Small intestine (tissue), 7 donors: ENCODE measurements around the gene ATL3. TPM values are rescaled to one million over a fixed set of nuclear protein-coding genes. Genes with fewer than 3 reads are reported as not detected.
A peak's percentile ranks its signal among the peaks of the same experiment; 100 is the strongest.
"Not testable (repeated sequence)": the region's sequence is repeated elsewhere in the genome, so short reads cannot be mapped to it uniquely, and the experiment has no call there.

Experiments
- DNase-seq, 2 donors: peaks; one replicate each; pipeline versions ENCODE4 v3.0.0 to v3.0.0-alpha.2; 2013
- FAIRE-seq: peaks from 2 replicates; lab custom pipeline; 2012; peaks lifted over from hg19 to GRCh38; lab: Jason Lieb, UNC
- H3K27ac ChIP-seq, 3 donors: one replicate each; pipeline ENCODE4 v1.5.1; 2013; ENCODE audit warnings: low read length in 2 of 3, mild to moderate bottlenecking in 2 of 3, control low read depth in 1 of 3, inconsistent platforms in 1 of 3, low read depth in 1 of 3, moderate library complexity in 1 of 3
- H3K27me3 ChIP-seq, 3 donors: one replicate each; pipeline ENCODE4 v1.6.1; 2013; ENCODE audit warnings: low read length in 3 of 3, inconsistent platforms in 1 of 3; ENCODE audit not compliant: control insufficient read depth in 3 of 3, insufficient read depth in 3 of 3
- H3K36me3 ChIP-seq, 3 donors: one replicate each; pipeline ENCODE4 v1.6.1; 2013; ENCODE audit warnings: low read length in 3 of 3, inconsistent platforms in 1 of 3, low read depth in 1 of 3, mild to moderate bottlenecking in 1 of 3, moderate library complexity in 1 of 3; ENCODE audit not compliant: control insufficient read depth in 3 of 3, insufficient read depth in 2 of 3
- H3K4me1 ChIP-seq, 3 donors: one replicate each; pipeline ENCODE4 v1.6.1; 2013; ENCODE audit warnings: low read length in 2 of 3, inconsistent platforms in 1 of 3, low read depth in 1 of 3, mild to moderate bottlenecking in 1 of 3, moderate library complexity in 1 of 3; ENCODE audit not compliant: control insufficient read depth in 3 of 3, insufficient read depth in 2 of 3
- H3K4me3 ChIP-seq, 3 donors: one replicate each; pipeline ENCODE4 v1.5.1; 2013; ENCODE audit warnings: low read length in 3 of 3, control low read depth in 1 of 3, inconsistent platforms in 1 of 3, low read depth in 1 of 3, mild to moderate bottlenecking in 1 of 3, moderate library complexity in 1 of 3
- H3K9me3 ChIP-seq, 2 donors: one replicate each; pipeline ENCODE4 v1.6.1; 2013; ENCODE audit warnings: low read depth in 1 of 2, low read length in 1 of 2; ENCODE audit not compliant: control insufficient read depth in 2 of 2, insufficient read depth in 1 of 2
- WGBS, 3 donors: extraction: QIAGEN DNeasy Blood & Tissue Kit; methylation state at CpG; one replicate each; pipeline ENCODE4 v1.1.7; 2013; 5-methylcytosine and 5-hydroxymethylcytosine counted together
- polyA plus RNA-seq, 4 donors: library from polyadenylated mRNA; stranded (reverse) in 3 of 4; unstranded in 1 of 4; fragments of 200-250 nt in 3 of 4; fragments of 120-200 nt in 1 of 4; gene quantifications; one replicate each; pipeline versions ENCODE4 v1.2.1 to v1.2.3, GENCODE V29; 2013
- donor health status: healthy with polysubstance abuse.
- donor health status: control.
- donor health status: control.
- donor health status: Bipolar disorder and iron deficiency.
- donor health status: healthy.

ATL3 gene
- polyA plus RNA-seq, 4 donors = 4.6 to 11.6 (median 8.3) TPM

DNA sequence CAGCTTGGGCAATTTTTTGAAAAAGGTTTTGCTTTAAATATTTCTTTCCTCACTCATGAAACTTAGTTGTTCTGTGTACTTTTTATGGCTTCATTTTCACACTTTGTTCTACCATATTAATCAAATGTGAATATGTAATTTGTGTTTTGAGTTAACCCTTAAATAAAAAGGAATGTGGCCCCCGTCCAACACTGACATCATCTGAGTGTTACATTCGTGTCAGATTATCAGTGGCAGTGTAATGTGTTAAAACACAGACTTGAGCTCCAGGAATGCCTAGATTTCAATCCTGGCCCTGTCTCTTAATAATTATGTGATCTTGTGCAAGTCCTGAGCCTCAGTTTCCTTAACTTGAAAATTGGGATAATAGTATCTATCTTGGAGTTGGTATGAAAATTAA, 15.8 kb upstream of the ATL3 start:
- WGBS, 3 donors = 52 to 70% (median 69%) methylated on average over 2 of the region's 2 CpGs
- Histone ChIP-seq H3K27ac (no peak overlapping the region), H3K36me3 (peaks cover 0 to 4% (median 0%) of the 10 kb centered on the region in 3 donors), H3K27me3 (no peaks in the 10 kb centered on the region), H3K9me3 (no peaks in the 10 kb centered on the region), H3K4me3 (no peak overlapping the region), H3K4me1 (peaks cover 0 to 4% (median 0%) of the 10 kb centered on the region in 3 donors)
- FAIRE-seq = no peak
- no peak for DNase-seq

DNA sequence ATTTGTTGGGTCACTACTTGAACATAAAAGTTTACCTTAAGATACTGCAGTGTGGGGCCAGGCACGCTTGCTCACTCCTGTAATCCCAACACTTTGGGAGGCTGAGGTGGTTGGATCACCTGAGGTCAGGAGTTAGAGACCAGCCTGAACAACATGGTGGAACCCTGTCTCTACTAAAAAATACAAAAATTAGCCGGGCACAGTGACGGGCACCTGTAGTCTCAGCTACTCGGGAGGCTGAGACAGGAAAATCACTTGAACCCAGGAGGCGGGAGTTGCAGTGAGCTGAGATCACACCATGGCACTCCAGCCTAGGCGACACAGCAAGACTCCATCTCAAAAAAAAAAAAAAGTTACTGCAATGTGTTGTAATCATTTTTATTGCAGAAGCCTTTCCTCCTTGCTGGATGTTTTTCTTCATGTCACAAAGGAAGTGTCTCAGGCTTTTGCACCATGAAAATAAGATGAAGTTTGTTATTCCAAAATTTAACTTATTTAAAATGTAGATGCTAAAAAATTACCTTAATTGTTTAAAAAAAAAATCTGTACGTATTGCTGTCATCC, 14.1 kb upstream of the ATL3 start:
- FAIRE-seq, H3K27ac ChIP-seq, DNase-seq: not testable (repeated sequence)

DNA sequence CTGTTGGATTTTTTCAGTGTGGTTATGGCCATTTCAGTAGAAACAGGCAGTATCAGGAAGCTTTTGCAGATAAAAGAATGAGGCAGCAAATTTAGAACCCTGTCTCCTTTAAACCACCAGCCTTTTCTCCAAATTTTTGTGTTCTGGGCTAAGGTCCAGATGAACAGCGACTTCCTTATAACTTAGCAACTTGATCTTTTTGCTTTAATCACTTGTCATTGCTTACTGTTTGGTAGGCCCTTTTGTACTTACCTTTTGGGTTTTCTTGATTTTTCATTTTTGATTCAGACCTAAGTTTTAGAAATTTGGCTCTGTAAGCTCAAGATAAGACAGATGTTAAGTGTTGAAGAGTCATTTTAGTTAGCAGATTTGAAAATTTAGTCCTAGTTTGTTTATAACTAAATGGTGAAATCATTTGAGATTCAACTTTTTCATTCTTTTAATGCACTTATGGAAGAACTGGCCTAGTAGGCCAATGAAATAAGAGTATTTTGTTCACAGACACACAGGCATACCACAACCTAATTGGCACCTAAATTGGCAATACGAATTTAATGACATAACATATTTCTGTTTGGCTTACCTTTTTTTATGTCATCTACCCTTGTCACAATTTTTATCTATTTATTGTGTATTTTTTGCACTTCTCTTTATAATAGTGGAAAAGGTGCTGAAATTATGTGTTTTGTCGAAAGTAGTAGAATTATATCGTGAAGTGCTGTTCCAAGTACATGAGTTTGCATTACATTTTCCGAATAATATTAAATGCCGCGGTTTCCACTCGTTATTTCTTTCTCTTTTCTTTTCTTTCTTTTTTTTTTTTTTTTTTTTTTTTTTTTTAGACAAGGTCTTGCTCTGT, 12.2 kb upstream of the ATL3 start:
- Histone ChIP-seq H3K27ac (peak overlapping the region in 1 of 3 donors; percentile 10), H3K4me1 (peaks cover 0 to 4% (median 0%) of the 10 kb centered on the region in 3 donors), H3K4me3 (peak overlapping the region in 1 of 3 donors; percentile 88), H3K36me3 (peaks cover 0 to 4% (median 0%) of the 10 kb centered on the region in 3 donors), H3K27me3 (no peaks in the 10 kb centered on the region), H3K9me3 (no peaks in the 10 kb centered on the region)
- 79 to 83% (median 80%) methylated on average over 8 of the region's 8 CpGs for WGBS, 3 donors
- DNase-seq (peak; percentile 15 to 19), FAIRE-seq (no peak)

More for the DNA sequence above, 14.1 kb upstream of the ATL3 start:
- not testable (repeated sequence) for H3K4me3 ChIP-seq, H3K27me3 ChIP-seq, H3K36me3 ChIP-seq, H3K9me3 ChIP-seq, H3K4me1 ChIP-seq
- WGBS, 3 donors = 86 to 94% (median 93%) methylated on average over 7 of the region's 7 CpGs

DNA sequence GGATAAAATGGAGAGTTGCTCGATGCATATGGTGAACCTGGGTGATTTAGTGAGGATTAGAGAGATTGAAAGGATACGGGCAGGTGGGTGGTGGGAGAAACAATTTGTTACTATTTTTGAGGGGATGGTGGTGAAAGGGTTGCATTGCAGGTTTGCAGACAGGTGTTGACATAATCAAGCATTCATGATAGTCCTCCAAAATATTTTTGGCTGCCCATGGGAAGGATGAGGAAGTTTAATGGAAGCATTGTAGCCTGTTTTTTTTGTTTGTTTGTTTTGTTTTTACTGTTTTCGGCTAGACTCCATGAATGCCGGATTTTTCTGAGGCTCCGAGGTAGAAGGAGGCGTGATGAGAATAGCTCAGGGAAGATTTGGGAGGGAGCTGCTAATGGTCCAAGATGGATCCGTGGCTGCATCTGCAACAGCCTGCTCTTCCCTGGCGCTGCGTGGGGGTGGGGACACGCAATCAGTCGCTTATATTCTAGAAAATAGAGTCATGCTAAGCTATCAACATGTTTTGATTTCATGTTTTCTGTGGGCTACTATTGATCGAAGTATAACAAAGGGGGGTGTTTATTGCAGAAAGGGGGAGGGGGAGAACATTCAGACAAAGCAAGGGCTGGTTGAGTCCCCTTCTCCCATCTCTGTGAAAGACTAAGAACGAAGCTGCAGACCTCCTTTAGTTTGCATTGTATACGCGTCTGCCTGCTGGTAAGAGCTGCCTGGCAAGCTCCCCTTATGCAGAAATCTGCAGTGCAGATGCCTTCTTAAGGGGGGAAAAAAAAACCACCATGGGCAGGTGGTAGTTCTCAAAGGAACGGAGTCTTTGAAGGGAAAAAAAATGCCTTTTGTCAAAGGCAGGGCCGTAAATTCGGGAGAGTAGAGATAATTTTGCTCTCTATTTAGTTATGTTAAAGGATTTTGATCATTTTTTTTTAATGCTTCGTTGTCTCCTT, 11.2 kb upstream of the ATL3 start:
- Histone ChIP-seq H3K4me1 (peaks cover 0 to 4% (median 0%) of the 10 kb centered on the region in 3 donors), H3K9me3 (no peaks in the 10 kb centered on the region), H3K4me3 (peak overlapping the region; percentile 66 to 88 (median 81)), H3K27me3 (no peaks in the 10 kb centered on the region), H3K27ac (peak overlapping the region in 2 of 3 donors; percentile 95 to 97), H3K36me3 (peaks cover 0 to 4% (median 0%) of the 10 kb centered on the region in 3 donors)
- WGBS, 3 donors = 4 to 8% (median 6%) methylated on average over 19 of the region's 19 CpGs
- FAIRE-seq (no peak), DNase-seq (peak; percentile 38 to 59)

DNA sequence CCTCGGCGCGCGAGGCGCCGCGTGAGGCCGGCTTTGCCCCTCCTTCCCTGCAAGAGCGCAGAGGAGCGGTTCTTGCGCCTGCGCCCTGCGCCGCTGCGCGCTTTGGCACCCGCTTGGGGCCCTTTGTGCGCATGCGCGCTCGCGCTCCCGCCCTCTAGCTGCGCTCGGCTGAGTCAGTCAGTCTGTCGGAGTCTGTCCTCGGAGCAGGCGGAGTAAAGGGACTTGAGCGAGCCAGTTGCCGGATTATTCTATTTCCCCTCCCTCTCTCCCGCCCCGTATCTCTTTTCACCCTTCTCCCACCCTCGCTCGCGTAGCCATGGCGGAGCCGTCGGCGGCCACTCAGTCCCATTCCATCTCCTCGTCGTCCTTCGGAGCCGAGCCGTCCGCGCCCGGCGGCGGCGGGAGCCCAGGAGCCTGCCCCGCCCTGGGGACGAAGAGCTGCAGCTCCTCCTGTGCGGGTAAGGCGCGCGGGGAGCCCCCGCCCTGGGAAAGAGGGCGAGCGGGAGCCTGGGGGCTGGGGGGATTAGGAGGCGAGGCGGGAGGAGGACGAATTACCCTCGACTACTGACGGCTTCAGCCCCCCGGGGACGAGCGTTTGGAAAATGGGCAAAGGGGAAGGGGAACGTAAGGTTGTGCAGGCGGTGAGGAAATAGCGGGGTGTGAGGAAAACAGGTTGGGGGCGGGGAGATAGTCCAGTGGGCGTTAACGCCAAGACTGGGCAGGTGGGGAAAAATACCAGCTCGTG, 10.3 kb upstream of the ATL3 start, which contains the start of gene RTN3:
RTN3 (plus strand) TSS at position 180 of the 745 bp plus-strand sequence; CDS start at position 317, 137 bp downstream.
- FAIRE-seq (no peak), DNase-seq (peak; percentile 98 to 100)
- Histone ChIP-seq H3K27me3 (no peaks in the 10 kb centered on the region), H3K4me3 (peak within 1 kb of the TSS; percentile 66 to 88 (median 81)), H3K9me3 (no peaks in the 10 kb centered on the region), H3K4me1 (peaks cover 0 to 4% (median 0%) of the 10 kb centered on the region in 3 donors), H3K27ac (peak within 1 kb of the TSS; percentile 95 to 97 (median 95)), H3K36me3 (peaks cover 0 to 4% (median 0%) of the 10 kb centered on the region in 3 donors)
- WGBS, 3 donors = 0 to 1% (median 0%) methylated on average over 60 to 74 of the region's 74 CpGs

DNA sequence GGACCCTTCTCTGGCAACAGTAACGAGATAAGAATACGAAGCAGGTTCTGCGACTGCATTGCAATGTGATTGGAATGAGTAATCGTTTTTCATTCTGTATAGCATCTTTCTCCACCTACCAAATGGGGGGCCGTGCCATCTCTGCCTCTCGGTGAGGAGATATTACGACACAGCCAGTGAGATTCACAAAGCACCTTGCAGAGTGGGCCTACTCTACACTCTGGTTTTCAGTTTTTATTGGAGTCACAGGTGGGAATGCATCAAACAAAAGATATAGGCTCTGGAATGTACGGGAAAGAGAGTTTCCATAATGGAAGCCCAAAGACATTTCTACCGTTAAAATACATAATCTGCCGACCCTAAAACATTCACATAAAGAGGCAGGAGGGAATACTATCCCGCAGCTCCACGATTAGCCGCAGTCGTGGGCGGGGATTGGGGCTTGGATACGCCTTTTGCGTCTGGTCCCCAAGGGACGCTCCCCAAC, 9.7 kb upstream of the ATL3 start:
- H3K4me3 ChIP-seq = peak overlapping the region in 1 of 3 donors; percentile 88
- FAIRE-seq (no peak), DNase-seq (no peak)
- H3K36me3 ChIP-seq = peaks cover 0 to 4% (median 0%) of the 10 kb centered on the region in 3 donors
- peak overlapping the region in 2 of 3 donors; percentile 3 to 95 for H3K27ac ChIP-seq
- 4 to 6% (median 6%) methylated on average over 18 of the region's 18 CpGs for WGBS, 3 donors
- no peaks in the 10 kb centered on the region for H3K27me3 ChIP-seq
- H3K9me3 ChIP-seq = no peaks in the 10 kb centered on the region
- H3K4me1 ChIP-seq = peaks cover 0 to 4% (median 0%) of the 10 kb centered on the region in 3 donors

DNA sequence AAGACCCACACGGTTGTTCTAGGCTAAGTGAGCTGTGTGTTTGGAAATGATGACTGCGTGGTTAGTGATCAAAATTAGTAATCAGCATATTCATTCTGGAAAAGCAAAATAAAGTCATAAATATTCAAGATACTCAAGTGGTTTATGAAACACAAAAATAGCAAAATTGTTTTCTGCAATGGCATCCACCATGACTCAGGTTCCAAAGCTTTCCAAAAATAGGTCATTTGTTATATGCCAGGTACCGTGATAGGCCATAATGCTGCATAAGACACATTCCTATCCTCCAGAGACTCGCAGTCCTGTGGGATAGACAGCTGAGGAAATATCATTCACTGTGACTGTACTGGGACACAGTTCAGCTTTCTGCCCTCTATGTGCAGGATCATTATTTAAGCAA, 2.4 kb upstream of the ATL3 start:
- FAIRE-seq (no peak), DNase-seq (no peak)
- H3K9me3 ChIP-seq = no peaks in the 10 kb centered on the region
- no peak overlapping the region for H3K4me3 ChIP-seq
- H3K27me3 ChIP-seq = no peaks in the 10 kb centered on the region
- H3K4me1 ChIP-seq = peaks cover 0 to 2% (median 0%) of the 10 kb centered on the region in 3 donors
- no peaks in the 10 kb centered on the region for H3K36me3 ChIP-seq
- no peak overlapping the region for H3K27ac ChIP-seq
- 70 to 75% (median 75%) methylated on average over 4 of the region's 4 CpGs for WGBS, 3 donors
